SK-N-MC (cell line): ENCODE measurements around the gene CYTH2.

ENCODE experiments used
- EZH2 ChIP-seq: fragments of 200-600 bp; sonication (generic); IDR thresholded peaks from one replicate; pipeline ENCODE4 v1.6.1; 2017; ENCODE audit warnings: antibody characterized with exemption
- POLR2AphosphoS5 ChIP-seq: IDR thresholded peaks from 2 replicates; pipeline ENCODE4 v1.6.1; 2012; ENCODE audit warnings: mild to moderate bottlenecking, low read depth, low read length, borderline replicate concordance

- no peak for TF ChIP-seq POLR2AphosphoS5
- no peak for TF ChIP-seq EZH2
Measured at GRCh38 chr19:48520134-48520533, 51.0 kb downstream of the CYTH2 start.
